Activated CD8-positive, alpha-beta memory T cell treated with anti-CD3 and anti-CD28 coated beads, Interleukin-2, amount 50 U/mL, for 1 hour (primary cell): ENCODE data around the gene SP110.

Source experiments
- DNase-seq: peaks from one replicate; pipeline ENCODE4 v3.0.0-alpha.2; 2020; ENCODE audit errors: extremely low read depth

The SP110 gene

DNA sequence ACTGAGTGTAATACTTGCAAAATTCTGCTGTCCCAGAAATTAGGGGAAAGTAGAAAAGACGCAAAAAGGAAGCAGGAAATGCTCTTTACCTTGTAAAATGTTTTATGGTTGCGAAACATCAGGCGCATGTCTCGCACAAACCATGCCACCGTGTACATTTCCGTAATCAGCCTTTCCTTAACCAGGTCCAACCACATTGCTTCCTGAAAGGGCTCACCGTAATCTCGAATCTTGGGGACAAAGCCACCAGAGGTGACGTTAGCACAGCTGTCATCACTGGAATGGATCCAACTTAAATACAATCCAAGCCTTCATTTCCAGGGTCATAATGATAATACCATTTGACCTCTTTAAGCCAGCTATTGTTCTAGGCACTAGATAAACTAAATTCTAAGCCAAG is 49.3 kb downstream of the SP110 start:
- DNase-seq: no peak

DNA sequence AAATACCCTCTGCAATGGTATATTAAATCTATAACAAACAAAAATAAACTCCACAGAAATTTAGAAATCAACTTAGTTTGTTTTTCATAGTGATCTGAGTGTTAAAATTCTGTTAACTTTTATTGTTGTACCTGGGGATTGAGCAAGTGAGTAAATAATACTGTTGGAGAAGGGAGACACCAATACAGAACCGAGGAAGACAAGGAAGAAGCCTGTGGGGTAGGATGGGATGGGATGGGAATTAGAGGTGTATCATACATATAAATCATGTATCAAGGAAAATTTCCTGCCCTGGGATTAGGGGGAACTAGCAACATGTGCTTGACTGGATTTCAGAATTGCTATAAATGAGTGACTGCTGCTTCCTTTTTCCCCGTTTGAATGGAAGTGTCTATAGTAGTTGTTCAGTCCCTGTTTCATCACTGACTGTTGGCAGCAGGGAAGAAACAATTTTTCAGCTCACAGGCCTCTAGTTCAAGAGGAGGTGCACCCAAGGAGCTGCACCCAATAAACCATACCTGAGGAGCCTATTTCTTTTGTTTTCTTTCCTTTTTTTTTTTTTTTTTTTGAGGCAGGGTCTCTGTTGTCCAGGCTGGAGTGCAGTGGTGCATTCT is 53.1 kb downstream of the SP110 start:
- no peak for DNase-seq

DNA sequence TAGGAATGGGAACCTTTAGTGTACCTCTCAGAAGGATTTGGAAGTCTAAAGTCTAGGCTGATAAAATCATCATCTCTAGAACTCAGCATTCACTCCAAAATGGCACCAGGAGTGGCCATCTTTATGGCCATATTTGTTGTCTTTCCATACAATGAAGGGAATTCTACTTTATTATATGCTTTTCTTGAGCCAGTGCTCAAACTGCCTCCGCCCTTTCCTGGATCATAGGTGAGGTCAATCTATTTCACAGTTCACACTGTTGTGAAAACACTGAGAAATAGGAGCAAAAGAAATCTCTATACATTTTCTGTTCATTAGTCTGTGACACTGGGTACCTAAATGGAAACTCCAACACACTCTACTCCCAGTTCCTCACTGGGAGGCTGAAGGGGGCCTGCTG is 55.6 kb downstream of the SP110 start:
- DNase-seq: no peak

DNA sequence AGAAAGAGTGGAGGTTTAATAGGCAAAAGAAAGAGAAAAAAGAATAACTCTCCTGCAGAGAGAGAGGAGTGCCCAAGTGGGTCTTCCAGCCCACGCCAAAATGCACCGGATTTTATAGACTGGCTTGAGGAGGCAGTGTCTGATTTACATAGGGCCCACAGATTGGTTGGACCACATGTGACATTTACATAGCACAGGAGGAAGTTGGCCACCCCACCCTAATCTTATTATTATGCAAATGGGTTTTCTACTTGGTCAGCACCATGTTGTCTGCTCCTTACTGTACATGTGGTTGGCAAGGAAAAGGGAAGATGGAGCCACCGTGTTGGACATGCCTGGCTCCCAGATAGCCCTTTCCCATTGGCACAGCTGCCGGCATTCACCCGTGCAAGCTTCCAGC is 56.8 kb downstream of the SP110 start:
- no peak for DNase-seq

DNA sequence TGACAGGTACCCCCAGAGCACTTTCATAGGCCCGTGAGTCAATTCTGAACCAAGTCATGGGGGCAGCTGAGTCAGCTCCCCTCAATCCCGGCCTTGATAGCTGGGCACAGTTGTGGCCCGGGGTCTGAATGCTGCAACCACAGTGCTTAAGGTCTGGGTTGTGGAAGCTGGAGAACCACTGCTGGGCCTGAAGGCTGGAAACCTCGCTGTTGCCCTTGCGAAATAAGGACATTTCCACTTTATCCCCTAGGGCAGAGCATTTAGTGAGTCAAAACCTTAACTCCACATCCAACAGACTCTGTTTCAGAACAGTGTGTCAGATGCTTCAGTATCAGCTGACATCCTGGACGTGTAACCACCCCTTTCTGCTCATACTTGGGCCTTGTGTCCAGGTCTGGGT is 58.6 kb downstream of the SP110 start:
- DNase-seq: no peak

DNA sequence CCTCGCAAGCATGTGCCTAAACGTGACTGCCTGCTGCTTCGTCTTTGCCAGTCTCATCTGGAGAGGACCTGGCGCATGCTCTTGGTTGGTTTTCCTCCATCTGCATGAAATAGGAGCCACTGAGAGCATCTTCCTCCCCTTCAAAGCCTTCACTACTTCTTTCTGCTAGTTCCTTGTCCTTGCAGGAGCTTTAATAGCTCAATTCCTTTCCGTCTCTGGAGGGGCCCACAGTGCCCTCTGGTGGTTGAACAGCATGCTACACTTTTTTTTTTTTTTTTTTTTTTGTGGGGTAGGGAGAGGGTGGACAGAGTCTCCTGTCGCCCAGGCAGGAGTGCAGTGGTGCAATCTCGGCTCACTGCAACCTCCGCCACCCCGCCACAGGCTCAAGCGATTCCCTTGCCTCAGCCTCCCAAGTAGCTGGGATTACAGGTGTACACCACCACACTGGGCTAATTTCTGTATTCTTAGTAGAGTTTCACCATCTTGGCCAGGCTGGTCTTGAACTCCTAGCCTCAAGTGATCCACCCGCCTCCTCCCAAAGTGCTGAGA is 59.6 kb downstream of the SP110 start:
- DNase-seq: no peak

DNA sequence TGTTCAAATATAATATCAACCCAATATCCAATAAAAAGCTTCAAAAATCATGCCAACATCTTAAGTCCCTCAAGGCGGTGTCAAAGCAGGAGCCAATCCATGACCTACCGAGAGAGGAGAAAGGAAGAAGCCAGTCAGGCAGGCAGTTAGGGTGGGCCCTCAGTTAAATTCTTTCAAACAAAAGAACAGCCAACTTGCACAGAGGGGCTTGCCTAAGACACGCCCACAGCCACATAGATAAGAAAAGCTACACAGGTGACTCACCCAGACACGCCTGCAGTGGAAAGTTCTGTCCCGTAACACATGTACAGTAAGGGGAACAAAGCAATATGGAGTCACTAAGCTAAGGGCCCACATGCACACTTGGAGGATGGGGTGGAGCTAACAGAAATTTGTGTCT is 61.3 kb downstream of the SP110 start:
- no peak for DNase-seq

DNA sequence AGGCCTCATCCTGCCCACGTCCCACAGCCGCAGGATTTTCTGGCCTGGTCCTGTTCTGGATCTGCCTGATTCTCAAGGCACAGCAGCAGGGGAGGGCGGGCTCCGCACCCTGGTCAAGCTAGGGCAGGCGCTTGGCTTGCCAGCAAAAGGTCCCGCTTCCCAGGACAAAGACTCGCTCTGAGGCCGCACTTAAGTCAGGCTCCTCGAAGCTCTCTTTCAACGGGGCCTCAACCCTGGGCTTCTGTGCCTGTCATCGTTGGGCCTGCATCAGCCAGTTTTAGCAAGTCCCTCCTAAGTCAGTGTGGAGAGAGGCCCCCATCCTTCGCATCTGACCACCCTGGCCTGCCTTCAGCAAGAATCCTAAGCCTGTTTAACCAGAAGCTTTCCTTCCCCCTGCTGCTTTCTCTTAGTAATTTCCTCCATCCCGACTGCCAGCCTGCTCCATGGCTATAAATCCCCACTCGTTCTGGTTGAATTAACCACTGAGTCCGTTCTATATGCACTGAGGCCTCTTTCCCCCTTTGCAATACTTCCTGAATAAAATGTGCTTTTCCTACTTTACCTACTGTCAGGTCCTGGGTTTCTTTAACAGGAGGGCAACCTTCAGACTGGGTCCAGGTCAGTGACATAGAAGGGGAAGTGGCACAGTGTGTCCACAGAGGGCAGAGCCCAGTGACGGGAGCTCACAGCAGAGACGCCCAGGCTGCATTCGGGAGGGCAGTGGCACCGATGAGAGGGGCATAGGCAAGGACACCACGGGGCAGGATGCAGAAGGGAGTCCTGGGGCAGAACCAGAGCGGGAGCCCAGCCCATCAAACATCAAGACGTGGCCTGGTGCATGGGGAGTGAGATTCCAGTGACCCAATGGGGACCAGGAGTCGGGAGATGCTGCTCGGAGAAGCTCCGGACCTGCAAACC is 62.7 kb downstream of the SP110 start:
- no peak for DNase-seq

DNA sequence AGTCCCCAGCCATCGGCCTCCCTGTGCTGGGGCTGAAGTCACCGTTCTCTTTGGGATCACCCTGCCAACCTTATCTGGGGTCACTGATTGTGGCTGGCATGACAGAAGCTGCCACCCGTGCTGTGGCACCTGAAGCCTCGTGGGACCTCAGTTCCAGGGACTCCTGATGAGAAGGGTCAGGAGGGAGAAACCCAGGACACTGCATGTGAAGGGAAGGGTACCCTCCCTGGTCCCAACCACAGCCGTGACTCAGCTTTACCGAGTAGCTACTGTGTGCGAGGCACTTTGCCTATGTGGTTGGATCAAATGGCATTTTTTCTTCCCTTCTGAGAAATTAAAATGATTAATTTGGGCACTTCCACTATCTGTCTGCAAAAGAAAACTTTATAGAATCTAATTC is 64.4 kb downstream of the SP110 start:
- no peak for DNase-seq

DNA sequence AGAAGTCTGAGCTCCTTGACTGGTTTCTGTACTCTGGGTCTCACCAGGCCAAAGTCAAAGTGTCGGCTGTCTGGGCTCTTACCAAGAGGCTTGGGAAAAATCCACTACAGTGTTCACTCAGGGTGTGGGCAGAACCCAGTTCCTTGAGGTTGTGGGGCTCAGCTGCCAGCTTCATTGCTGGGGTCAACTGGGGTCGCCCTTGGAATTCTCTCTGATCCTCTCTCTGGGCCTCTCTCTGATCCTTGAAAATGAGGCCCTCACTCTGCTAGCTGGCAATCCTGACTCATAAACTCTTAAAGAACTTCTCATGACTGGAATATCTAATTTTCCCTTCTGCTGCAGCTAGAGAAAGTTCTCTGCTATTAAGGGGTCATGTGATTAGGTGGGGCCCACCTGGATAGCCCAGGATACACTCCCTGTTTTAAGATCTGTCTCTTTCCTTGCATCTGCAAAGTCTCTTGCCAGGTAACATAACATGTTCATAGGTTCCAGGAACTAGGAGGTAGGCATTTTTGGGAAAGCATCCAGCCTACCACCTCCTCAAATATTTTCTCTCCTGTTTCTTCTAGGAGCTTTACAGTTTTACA is 66.3 kb downstream of the SP110 start:
- no peak for DNase-seq

DNA sequence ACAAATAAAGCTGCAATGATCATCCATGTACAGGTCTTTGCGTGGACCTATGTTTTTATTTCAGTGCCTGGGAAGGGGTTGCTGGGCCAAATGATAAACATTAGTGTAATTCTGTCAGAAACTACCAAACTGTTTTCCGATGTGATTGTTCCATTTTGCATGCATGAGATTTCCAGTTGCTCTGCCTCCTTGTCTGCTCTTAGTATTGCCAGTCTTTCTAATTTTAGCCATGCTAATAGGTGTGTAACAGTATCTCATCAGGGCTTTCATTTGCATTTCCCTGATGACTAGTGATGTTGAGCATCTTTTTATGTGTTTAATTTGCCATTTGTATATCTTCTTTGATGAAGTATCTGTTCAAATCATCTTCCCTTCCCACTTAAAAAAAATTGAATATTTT is 67.5 kb downstream of the SP110 start:
- no peak for DNase-seq

DNA sequence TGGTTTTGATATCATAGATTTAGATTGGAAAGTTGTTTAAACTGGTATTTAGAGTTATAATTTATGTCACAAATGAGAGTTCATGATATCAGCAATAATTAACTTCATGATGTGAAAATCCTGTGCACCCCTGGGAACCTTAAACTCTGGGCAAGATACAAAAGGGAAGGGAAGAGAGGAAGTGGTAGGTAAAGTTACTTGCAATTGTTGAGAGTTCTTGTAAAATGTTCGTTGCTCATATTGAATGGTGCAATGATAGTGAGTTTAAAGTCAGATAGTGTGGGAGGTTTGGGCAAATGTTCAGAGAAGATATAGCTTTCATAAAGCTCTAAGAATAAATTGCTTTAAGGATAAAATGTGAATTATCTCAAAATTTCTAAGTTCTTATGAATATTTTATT is 75.4 kb downstream of the SP110 start:
- DNase-seq: no peak

DNA sequence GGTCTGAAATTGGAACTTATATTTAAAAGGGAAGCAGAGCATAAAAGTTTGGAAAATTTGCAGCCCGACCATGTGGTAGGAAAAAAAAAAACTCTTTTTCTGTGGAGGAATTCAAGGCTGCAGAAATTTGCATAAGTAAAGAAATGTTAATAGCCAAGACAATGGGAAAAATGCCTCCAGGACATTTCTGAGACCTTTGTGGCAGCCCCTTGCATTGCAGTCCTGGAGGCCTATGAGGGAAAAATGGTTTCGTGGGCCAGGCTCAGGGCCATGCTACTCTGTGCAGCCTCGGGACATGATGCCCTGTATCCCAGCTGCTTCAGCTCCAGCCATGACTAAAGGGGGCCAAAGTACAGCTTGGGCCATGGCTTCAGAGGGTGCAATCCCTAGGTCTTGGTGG is 79.1 kb downstream of the SP110 start:
- no peak for DNase-seq

DNA sequence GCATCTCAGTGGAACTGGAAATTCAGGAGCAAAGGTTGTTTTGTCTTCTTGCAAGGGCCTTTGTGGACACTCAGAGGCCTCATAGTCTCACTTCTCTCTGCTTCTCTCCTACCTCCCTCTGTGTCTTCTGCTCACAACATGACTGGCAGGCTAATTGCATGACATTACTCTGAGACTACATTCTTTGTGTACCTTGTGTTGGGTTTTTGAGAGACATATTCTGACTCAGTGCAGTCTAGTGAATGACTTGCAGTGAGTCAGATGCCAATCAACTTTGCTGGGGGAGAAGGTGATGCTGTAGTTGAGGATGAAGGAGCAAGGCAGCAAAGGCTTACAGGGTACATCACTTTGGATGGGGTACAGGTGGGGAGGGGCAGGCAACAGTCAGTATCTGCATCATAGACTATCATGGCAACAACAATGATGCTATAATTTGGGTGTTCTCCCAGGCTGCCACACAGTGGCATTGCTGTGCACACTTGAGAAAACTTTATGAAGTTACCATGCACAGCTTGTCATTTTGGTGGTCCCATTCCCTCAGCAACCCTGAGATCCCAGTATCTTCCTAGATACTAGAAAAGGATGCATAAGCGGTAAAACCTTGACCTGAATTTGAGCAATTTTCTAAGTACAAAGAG is 81.8 kb downstream of the SP110 start:
- DNase-seq: no peak

DNA sequence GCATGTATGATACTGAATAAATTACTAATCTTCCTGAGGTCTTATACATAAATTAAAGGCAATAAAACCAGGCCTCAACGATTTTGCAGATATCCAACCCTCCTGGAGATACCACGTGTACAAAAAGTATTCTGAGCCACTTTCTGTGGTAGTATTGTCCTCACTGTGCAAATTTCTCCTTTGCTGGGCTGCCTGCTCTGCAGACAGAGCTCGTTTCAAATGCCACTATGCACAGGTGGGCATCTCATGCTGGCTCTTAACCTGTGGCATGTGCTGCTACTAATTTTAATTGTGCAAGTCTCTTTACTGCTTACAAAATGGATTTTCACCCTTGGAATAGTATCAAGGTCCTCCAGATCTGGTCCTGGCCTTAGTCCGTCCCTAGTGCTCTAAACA is 84.7 kb downstream of the SP110 start:
- no peak for DNase-seq

DNA sequence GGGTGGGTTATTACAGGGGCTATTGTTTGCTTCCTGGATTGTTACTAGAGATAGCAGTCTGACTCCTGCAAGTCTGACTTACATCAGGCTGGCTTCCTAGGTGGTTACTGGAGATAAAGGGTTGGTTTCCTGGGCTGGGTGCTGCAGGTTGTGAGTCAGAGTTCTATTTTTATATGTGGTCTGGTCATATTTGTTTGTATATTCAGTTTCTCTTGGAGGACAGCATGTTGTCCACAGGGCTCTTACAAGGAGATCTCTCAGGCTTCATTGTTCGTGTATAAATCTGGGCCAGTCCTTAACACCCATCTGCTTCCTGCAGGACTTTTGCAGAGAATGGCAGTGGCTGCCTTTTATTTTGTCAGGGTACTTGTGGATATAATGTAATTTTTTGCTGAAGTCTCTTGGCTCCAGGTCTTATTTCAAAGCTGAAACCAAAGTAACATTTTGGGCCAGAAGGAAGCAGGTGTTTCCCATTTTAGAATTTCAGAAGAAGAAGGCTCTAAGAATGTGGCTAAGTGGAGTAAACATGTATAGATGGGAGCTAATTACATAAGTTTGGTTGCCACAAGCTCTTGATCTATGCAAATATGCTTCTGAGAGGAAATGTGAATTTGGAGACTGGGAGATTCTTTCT is 85.2 kb downstream of the SP110 start:
- no peak for DNase-seq

DNA sequence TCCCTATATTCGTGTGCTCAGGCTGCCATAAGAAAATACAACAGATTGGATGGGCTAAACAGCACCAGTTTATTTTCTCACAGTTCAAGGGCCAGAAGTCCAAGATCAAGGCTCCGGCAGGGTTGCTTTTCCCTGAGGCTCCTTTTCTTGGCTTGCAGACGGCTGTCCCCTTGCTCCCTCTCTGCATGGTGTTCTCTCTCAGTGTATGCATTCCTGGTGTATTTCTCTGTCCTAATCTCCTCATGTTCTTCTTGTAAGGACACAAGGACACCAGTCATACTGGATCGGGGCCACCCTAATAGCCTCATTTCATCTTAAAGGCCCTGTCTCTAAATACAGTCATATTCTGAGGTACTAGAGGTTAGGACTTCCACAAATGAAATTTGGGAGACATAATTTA is 88.4 kb downstream of the SP110 start:
- DNase-seq: no peak

DNA sequence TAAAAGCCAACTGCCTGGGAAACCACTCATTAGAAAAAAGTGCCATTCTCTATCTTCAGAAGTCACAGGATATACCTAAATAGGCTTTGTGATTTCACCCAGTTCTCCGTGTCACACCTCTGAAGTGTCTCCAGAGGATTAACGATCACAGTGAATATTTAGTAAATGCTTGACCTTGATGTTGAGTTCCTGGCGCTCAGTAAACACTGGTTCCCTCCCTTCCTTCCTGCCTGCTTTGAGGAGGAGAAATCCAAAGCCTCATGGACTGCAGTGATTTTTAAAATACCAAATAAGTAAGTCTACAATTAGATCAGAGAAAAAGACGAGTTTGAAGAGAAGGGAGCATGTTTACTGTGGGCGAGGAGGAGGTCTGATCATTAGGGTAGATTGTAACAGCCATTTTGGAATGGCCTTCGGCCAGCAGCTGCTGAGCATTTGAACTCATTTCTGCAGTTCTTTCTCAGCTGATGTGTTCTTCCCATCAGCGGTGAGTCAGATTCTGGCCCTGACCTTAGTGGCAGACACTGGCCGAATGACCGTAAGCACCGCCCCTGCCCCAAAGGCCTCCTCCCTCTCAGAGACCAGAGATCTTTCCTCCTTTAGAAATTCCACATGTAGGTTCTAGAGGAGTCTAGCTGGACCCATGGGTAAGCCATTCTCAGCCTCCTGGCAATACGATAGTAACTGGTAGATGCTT is 89.0 kb downstream of the SP110 start:
- no peak for DNase-seq

DNA sequence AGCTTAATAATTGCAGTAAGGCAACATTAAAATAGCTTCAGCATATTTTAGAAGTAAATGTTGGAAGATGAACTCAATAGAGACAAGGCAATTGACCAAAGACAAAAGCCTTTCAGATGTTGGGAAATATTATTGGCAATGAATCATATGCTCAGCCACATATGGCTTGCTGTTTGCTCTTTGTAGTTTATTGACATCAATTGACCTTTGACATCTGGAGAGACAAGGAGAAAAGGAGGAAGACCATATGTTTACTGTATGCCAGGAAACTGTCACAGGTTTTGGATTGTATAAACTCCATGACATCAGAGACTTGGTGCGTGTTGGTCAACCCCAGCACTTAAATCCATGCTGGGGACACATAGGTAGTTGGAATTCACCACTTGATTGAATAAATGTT is 90.4 kb downstream of the SP110 start:
- DNase-seq: no peak

DNA sequence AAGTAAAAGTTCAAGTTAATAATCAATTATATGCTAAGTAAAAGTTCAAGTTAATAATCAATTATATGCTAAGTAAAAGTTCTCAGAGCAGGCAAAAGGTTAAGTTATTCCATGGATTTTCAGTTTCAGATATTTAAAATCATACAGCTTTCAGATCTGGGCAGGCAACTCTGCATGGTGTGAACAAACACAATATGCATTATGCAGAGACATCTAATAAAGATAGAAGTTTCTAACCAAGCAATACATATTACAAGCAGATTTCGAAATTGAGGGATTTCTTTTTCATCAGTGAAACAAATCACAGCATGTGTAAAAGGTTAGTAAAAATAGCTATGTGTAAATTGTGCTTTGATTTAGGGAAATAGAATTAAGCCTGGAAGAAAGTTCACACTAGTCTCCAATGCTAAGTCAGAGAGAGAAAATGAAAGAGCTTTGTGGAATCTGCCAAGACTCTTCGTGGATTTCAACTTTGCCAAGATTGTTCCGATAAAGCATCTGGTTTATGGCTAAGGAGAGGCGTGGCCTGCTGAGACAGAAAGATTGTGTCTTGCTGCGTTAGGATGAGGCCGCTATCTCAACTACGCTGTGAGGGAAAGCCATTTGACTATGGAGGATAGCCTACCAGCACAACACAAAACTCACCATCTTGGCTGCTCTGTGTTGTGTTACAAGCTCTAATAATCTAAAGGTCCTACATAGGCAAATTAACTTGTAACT is 91.0 kb downstream of the SP110 start:
- no peak for DNase-seq

DNA sequence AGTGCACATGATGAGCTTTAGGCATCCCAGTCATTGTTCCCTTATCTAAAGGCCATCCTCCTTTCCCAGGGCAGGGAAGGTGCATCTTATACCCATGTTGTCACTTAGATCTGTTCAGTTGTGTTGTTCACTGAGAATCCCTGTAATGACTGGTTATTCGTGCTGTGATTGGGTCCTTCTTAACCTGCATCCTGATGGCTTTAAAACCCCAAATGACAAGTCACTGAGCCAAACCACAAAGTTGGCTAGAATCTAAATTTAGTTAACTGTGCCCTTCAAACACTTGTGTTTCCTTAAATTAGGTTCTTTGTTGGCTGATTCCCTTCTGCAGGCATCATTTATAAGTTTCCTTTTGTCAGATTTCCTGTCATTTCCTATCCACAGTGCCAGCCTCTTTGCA is 92.6 kb downstream of the SP110 start:
- no peak for DNase-seq
